OCI-LY3 (cell line): ENCODE data around the gene CHN2.

Experiments used
- CTCF ChIP-seq: fragments of 200-600, 300-600 bp; sonication (generic); IDR thresholded peaks from 2 replicates; pipeline ENCODE4 v1.5.1; 2014; ENCODE audit warnings: antibody characterized with exemption, low read length, low read depth
- EZH2phosphoT487 ChIP-seq: fragments of 200-600 bp; shearing (Covaris generic); IDR thresholded peaks from 2 replicates; pipeline ENCODE4 v1.6.1; 2018; ENCODE audit warnings: antibody characterized with exemption, mixed run types, low read depth

- TF ChIP-seq CTCF (no peak), EZH2phosphoT487 (no peak)
Measured at GRCh38 chr7:29256693-29257002, 62.1 kb downstream of the CHN2 start.
